Dermis blood vessel endothelial cell (primary cell): ENCODE results near the gene USP7. TPM values are rescaled to one million over a fixed set of nuclear protein-coding genes. Genes with fewer than 3 reads are reported as not detected.
"Not testable (repeated sequence)": the region's sequence is repeated elsewhere in the genome, so short reads cannot be mapped to it uniquely, and the experiment has no call there.

Experiments used
- DNase-seq: peaks from one replicate; pipeline ENCODE4 v3.0.0; 2010
- total RNA-seq: library from RNA; depleted of rRNA; stranded (reverse); fragments of >200 nt; gene quantifications from 2 replicates; pipeline ENCODE4 v1.2.3, GENCODE V29; 2014

Gene USP7
- total RNA-seq, 1 donor from 2014 or later, result 61.3 TPM

DNA sequence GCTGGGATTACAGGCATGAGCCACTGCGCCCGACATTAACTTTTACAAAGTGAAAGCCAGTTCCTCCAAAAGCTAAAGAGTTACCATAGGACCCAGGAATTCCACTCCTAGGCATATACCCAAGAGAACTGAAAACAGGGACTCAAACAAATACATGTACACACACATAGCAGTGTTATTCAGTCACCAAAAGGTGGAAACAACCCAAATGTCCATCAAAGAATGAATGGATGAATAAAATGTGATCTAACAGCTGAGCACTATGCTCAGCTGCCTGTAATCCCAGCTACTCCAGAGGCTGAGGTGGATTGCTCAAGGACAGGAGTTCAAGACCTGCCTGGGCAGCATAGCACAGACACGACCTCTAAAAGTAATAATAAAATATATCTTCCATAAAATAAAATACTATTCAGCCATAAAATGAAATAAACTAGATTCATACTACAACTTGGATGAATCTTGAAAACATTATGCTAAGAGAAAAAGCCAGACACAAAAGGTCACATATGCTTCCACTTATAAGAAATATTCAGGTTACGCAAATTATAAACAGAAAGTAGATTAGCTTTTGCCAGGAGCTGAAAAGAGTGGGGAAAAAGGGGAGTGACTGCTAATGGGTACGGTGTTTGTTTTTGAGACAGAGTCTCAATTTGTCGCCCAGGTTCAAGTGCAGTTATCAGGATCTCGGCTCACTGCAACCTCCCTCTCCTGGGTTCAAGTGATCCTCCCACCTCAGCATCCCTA is 9.3 kb upstream of the USP7 start:
- no peak for DNase-seq

DNA sequence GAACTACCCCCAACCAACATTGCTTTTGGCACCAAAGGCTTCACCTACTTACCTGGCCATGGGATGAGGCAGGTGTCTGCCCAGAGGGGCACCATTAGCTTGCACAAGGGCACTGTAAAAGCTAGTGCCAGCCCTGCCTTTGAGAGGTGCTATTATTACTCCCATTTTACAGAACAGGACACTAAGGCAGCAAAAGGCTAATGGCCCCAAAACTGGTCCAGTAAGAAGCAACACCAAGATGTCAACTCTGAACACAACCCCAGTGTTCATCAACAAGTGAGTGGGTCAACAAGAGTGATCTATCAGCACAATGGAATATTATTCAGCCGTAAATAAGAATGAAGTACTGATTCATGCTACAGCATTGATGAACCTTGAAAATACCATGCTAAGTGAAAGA is 7.7 kb upstream of the USP7 start:
- DNase-seq, result no peak

DNA sequence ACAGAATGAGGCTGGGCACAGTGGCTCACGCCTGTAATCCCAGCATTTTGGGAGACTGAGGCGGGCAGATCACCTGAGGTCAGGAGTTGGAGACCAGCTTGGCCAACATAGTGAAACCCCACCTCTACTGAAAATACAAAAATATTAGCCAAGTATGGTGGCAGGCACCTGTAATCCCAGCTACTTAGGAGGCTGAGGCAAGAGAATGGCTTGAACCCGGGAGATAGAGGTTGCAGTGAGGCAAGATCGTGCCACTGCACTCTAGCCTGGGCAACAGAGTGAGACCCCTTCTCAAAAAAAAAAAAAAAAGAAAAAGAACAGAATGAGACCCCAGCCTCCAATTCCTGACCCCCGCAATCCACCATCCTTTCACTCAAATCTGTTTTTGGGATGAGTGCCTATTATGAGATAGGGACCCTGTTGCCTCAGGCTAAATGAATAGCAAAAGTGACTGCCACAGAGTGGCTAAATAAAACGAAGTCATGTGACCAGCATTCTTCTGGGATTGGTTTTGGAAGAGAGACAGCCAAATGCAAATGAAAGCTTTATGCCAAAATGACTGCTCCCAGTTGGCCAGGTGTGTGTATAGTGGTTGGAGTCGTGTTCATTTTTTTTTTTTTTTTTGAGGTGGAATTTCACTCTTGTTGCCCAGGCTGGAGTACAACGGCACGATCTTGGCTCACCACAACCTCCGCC is 5.6 kb upstream of the USP7 start:
- DNase-seq, result not testable (repeated sequence)

DNA sequence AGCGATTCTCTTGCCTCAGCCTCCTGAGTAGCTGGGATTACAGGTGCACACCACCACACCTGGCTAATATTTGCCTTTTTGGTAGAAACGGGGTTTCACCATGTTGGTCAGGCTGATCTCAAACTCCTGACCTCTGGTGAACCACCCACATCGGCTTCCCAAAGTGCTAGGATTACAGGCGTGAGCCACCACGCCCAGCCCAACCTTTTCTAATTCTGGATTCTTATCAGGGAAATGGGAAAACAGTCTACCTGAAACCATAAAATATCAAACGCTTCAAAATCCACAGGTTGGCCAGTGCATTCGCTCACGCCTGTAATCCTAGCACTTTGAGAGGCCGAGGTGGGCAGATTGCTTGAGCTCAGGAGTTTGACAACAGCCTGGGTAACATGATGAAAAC is 4.3 kb upstream of the USP7 start:
- DNase-seq, result not testable (repeated sequence)

DNA sequence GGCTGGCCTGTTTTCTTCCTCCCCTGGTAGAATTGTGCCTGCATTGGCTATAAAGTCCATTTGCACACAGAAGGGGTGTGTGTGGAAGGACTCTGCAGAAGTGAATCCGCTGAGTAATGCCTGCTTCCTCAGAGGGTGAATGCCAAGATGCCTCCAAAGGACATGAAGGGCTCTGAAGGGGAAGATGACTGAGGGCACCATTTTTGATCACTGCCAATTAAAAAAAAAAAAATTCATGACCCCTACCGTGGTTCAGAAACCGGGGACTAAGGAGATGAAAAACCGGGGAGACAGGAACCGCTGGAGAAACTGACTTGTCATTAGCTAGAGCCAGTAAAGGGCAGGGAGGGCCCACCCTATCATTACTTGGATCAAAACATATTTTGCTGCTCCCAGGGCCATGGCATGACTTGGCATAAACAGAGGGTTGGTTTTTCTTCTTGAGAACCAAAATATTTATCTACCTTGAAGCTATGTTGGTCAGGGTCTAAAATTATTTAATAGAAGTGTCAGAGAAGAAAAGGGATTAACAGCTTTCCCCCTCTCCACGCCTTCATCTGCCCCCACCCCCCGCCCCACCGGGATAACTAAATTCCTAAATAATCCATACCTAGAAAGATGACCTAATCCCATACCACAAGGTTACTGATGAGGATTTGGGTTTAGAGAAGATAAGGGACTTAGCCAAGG is 3.6 kb upstream of the USP7 start:
- DNase-seq, result no peak

DNA sequence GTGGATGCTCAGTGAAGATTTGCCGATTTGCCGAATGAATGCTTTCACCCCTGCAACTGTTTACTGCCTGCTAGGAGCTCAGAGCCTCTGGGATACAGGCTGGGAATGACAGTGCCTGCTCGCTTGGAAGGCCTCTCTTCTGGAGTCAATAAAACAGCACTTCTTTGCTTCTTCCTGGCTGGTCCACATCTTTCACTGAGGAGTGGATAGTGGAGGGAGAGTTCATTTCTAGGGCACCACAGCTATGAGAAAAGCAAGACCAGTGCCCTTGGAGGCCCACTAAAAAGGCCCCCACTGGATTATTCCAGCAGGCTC is 3.1 kb upstream of the USP7 start:
- DNase-seq, result no peak

DNA sequence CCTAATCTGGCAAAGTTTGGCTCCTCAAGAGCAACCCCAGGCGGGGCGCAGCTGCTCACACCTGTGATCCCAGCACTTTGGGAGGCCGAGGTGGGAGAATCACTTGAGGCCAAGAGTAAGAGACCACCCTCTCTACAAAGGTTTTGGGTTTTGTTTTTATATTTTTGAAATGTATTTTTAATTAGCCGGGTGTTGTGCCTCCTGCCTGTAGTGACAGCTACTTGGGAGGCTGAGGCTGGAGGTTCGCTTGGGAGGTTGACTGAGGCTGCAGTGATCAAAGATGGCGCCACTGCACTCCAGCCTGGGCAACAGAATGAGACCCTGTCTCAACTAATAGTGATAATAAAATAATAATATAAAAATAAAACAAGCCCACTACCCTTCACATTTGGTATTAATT is 756 bp upstream of the USP7 start:
- DNase-seq, result no peak

DNA sequence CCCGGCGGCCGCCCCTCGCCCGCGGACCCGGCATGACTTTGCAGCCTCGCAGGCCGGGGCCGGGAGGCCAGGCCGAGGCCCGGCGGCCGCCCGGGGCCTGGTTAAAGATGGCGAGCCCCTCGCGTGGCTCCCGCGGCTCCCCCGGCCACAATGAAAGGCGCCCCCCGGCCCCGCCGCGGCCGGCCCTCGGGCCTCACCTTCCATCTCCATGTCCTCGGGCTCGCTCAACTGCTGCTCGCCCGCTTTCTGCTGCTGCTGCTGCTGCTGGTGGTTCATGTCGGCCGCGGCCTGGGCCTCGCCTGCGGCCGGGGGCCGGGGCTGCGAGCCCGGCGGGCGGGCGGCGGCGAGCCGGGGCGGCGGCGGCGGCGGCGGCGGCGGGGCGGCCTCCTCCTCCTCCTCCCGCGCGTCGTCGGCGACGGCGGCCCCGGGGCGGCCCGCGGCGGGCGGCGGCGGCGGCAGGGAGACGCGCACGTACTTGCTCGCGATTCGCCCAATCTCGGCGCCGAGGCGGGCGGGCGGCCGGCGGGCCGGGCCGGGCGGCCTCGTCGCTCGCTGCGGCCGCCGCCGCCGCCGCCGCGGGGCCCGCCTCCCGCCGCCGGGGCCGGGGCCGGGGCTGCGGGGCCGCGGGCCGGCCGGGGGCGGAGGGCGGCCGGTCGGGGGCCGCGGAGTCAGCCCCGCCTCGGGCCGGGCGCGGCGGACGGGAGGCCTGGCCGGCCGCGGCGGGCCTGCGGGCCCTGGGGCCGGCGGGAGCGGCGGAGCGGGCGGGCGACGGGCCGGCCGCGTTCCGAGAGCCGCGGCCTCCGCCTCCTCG is 491 bp downstream of the USP7 start:
- DNase-seq, result peak; percentile 36

DNA sequence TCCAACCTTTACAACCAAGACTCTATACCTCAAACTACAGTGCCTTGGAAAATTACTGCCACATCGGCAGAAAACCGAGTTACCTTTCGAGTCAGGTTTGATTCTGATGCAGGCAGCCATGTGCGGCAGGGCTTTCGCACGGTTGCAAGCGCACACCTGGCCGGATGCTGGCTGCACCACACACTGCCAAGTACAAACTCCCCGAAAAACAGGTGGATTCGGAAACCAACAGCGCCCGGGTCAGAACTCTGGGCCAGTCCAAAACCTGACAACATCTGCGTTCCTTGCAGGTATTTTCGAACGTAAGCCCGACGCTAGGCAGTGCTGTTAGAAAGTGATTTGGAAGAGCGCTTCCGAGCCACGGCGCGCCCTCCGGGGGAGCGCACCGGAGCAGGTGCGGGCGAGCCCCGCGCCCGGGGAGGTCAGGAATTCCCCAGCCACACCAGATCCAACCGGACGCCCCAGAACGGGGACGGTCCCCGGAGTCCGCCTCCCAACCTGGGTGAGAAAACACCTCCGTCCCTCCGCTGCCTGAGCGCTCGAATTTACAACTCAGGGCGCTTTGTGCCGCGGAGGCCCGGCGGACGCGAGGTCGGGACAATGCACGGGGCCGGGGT is 1.2 kb downstream of the USP7 start:
- peak; percentile 40 for DNase-seq

DNA sequence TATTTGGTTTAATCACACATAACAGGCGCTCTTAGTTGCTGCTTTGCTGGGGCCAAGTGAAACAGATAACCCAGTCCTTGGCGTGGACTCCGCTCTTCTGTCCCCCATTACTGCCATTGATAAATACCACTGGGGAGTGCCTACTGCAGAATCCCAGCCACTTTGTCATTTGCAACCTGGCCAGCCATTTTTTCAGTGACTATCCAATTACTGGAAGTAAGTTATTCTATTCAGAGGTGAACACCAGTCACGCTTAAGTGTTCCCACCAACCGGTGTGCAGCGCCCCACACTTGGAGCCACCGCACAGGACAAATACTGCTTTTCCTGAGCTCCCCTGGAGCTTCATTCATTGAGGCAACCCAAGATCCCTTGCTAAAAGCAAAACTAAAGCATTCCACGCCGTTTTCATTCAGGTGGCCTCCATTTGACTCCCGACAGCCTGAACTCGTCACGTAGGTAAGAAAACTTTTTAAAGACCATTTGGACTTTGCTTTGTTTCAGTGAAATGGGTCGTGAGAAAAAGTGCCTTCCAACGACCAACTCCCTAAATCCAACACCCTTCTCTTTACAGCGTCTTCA is 1.8 kb downstream of the USP7 start:
- peak; percentile 15 for DNase-seq

DNA sequence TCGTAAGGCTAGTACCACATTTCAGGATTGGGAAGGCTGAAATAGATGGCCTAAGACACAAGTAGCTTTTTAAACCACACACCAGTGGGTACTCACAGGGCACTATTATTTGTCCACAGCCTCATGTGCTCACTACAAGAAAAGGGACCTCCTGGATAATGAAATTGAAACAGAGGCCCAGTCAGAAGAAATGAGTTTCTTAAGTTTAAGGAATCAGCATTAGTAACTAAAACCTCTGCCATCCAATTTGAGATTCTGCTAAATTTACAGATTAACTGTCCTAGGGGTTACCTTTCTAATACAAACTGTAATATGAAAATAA is 3.0 kb downstream of the USP7 start:
- no peak for DNase-seq

DNA sequence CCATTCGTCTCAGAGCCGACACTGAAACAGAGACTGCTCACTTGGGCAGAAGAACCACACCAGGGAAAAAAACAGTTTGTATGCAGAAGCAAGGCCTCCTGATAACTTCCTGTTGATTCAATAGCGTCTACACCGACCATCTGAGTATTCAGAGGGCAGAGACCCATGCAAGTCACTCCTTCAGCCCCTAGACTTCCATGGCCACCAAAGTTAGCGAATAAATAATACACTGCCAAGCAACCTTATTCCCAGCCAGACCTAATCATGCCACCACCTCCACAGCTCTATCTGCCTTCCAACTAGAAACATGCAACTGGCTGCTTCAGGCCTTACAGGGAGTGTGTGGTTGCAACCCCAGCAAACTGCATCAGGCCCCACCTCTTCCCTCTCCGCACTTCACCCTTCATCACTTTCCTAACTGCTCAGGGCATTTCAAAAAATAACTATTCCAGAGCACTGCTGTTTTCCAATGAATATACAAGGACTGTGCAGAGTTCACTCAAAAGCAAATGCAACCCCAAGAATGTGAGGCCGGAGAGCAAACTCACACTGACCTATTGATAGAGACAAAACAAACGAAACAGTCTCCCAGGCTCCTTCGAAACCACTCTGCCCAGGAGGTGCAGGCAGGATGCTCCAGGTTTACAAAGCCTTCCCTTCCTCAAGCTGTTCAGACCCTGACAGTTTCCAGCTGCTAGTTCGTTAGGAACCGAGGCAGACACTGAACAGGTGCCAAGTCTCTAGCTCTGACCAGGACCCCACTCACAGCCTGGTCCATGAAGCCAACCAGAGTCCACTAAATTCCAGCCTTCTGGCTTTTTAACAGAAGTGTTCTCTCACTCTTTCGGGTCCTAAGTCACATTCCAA is 3.6 kb downstream of the USP7 start:
- peak; percentile 49 for DNase-seq

DNA sequence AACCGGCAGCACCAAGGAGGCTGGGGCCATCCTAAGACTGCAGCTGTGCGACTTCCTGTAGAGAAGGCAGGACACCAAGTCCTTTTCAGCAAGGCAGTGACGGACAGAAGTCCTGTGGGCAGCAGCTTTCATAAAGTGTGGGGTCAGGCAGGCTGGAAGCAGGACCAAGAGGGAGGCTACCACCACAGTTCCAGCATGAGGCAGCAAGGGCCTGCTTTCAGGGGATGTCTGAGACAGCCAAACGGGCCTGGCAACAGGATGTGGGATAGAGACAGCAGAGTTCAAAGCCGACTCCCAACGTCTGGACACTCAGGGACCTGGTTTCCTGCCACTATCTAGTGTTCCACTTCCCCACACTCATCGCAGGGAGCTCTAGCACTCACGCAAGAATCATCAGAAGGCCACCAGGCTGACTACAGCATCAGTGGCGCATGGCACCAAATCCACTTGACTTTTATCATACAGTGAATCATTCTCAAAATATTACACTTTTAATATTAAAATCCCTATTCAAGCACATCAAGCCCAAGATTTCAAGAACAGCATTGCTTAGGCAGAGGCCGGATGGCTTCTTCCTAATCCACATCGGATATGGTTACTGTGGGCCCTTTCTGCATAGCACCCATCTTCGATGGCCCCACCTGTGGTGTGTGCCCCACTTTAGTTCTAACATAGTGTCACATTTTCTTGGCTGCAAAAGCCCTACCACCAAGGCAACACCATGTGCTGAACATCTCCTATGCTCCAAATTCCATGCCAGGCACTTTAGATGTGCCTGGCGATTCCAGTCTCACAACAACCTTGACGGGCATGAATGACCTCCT is 5.2 kb downstream of the USP7 start:
- DNase-seq, result peak; percentile 52

DNA sequence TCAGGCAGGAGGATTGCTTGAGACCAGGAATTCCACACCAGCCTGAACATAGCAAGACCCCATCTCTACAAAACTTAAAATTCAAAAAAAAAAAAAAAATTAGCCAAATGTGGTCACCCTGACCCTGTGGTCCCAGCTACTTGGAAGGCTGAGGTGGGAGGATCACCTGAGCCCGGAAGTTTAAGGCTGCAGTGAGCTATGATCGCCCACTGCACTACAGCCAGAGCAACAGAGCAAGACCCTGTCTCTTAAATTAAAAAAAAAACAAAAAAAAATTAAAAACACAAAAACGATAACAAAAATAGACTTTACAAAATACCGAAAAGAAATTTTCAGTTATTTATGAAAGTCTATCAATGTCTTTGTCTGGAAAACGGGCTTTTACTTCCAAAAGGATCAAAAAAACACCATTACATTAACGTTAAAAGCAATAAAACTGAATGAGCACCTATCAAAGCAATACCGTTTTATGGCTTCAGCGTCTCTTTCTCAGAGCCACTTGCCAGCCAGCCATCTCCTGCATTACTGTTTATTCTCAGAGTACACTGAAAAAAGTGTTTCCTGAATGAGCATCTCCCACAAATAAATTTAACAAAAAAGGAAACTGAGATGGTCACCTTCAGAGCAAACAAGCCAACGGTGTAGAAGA is 6.1 kb downstream of the USP7 start:
- DNase-seq, result no peak

DNA sequence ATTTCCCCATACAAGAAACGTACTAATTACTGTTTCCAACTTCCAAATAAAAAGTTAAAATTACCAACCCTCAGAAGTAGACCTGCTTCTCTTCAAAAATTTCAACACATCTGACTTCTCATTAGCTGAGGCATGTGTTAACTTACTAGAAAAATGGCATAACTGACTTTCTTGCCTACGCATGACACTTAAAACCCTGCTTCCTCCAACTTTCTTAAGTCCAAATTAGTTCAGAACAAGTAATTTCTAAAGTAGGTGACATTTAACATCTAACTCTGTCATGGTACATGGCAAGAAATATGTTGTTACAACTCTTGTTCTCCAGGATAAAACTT is 6.7 kb downstream of the USP7 start:
- no peak for DNase-seq

DNA sequence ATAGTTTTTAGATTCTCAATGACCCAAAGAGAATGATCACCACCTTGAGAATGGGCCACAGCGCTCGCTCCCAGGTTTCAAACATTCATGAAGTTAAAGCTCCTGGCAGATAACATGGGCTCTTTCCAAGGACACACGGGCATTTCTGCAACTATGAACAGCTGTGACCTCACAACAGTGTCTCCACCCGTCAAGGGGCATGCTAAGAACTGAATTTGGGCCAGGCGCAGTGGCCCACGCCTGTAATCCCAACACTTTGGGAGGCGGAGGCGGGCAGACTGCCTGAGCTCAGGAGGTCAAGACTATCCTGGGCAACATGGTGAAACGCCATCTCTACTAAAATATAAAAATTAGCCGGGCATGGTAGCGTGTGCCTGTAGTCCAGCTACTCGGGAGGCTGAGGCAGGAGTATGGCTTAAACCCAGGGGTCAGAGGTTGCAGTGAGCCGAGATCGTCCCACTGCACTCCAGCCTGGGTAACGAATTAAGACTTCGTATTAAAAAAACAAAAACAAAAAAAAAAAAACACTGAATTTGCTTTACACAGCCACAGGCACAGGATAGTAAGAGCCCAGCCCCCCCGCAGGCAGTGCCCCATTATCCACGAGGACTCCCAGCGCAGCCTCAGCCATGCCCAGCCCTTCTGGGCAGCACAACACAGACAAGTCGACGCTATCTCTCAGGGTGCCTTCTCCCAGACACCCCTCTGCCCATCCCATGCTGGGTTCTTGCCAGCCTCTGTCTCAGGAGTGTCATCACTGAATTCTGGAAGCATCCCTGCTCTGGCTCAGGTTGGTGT is 7.2 kb downstream of the USP7 start:
- DNase-seq, result no peak

DNA sequence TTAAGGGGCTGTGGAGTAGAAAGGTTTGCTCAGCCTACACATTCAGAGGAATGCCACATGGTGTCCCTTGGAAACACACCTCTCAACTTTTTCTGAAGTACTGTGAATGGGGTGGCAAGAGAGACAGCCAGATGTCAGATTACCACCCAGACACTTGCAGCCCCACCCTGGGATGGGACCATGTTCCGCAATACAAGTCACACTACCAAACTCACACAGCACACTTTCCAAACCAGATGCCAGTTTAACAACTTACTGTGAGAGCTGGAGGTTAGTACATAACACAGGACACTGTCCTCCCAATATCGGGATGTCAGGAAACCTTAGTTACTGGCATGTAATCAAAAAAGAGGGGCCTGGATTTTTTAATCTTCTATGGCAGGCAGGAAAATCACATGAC is 7.9 kb downstream of the USP7 start:
- DNase-seq, result no peak

DNA sequence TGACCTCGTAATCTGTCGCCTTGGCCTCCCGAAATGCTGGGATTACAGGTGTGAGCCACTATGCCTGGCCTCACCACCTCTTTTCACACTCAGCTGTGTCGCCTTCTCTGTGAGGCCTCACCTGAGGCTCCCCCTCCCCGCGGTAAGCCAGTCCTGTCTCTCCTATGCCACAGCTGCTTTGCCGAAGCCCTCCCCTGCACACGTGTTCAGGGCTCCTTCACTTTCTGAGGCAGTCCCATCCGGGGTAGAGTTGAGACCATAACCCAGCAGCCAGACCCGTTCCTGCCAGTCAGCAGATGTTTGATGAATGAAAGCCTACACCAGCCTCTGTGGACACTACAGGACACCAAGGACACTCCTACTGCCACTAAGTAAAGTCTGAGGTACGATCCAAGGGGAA is 10.6 kb downstream of the USP7 start:
- no peak for DNase-seq

DNA sequence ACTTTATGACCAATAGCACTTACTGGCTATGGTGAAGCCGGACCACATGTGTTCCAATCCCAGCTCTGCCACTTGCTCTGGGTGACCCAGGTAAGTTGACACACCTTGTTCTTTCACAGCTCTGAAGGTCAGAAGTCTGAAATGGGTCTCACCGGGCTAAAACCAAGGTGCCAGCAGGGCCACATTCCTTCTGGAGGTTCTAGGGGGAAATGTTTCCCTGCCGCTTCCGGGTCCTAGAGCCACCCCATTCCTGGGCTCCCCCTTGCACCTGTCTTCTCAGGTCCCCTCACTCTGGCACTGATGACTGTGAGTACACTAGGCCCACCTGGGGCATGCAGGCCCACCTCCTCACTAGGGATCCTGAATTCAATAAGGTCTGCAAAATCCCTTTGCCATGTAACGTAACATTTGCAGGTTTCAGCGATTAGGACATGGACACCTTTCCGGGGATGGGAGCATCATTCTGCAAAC is 11.4 kb downstream of the USP7 start:
- DNase-seq, result no peak
